K562 (cell line): ENCODE data around the gene ZDHHC8. TPM values are rescaled to one million over a fixed set of nuclear protein-coding genes. Genes with fewer than 3 reads are reported as not detected.

ENCODE experiments used
- ATAC-seq: fragments of 200-7000 bp; cut with Tn5 transposase; 3 replicates; pipeline ENCODE4 v1.9.1; 2020; ENCODE audit warnings: moderate library complexity
- BruUV-seq: library from RNA; stranded (reverse); fragments of 400-500 nt; replicated peaks from 2 replicates; lab custom pipeline; 2021; lab: Mats Ljungman, UMichigan
- CTCF ChIA-PET: fragments of 300-600 bp; formaldehyde crosslinking; extraction: SDS; loops from one replicate; lab custom pipeline; 2021; ENCODE audit warnings: low intra/inter-chr PET ratio; lab: Yijun Ruan, JAX
- POLR2A ChIA-PET: fragments of 300-600, 350-650 bp; sonication (Branson Sonifier 250); formaldehyde crosslinking; extraction: SDS; loops from one replicate; lab custom pipeline; 2021; ENCODE audit warnings: antibody characterized with exemption, inconsistent platforms; lab: Yijun Ruan, JAX
- DNase-seq, 4 experiments: peaks; one replicate each; pipeline versions ENCODE4 v3.0.0 to v3.0.0-alpha.2; 2011 to 2018; ENCODE audit warnings: low spot score in 3 of 4, mixed read lengths in 3 of 4; ENCODE audit errors: extremely low read depth in 1 of 4
- FAIRE-seq: peaks from 2 replicates; lab custom pipeline; 2011; peaks lifted over from hg19 to GRCh38; lab: Jason Lieb, UNC
- H2AFZ ChIP-seq: 2 replicates; pipeline ENCODE4 v1.6.0; 2011; ENCODE audit warnings: low read depth, low read length, control low read depth, inconsistent platforms
- H3K27ac ChIP-seq: fragments of 200-600 bp; 3 replicates; pipeline ENCODE4 v1.8.0; 2011; ENCODE audit warnings: low read depth, mild to moderate bottlenecking, control low read depth, inconsistent platforms, low read length, moderate library complexity, mixed read lengths; ENCODE audit errors: extremely low read depth
- H3K27me3 ChIP-seq, 2 experiments: fragments of 300-600 bp in 1 of 2; 2 replicates in 1 of 2; 3 replicates in 1 of 2; pipeline versions ENCODE4 v1.6.0 to v1.8.0; 2011; ENCODE audit warnings: inconsistent platforms in 2 of 2, low read length in 2 of 2, mild to moderate bottlenecking in 1 of 2, mixed read lengths in 1 of 2, moderate library complexity in 1 of 2; ENCODE audit not compliant: control insufficient read depth in 2 of 2, insufficient read depth in 2 of 2
- H3K36me3 ChIP-seq: fragments of 300-600 bp; 3 replicates; pipeline ENCODE4 v1.8.0; 2011; ENCODE audit warnings: mild to moderate bottlenecking, low read length, inconsistent platforms; ENCODE audit not compliant: control insufficient read depth, insufficient read depth
- H3K4me1 ChIP-seq, 2 experiments: fragments of 200-600 bp in 1 of 2; replicated peaks in 1 of 2; 2 replicates in 1 of 2; 3 replicates in 1 of 2; pipeline versions ENCODE4 v1.5.1 to v1.8.0; 2011; ENCODE audit warnings: inconsistent platforms in 2 of 2, low read length in 2 of 2, mild to moderate bottlenecking in 1 of 2, mixed read lengths in 1 of 2, moderate library complexity in 1 of 2; ENCODE audit not compliant: control insufficient read depth in 2 of 2, insufficient read depth in 2 of 2
- H3K4me2 ChIP-seq: 2 replicates; pipeline ENCODE4 v1.6.1; 2011; ENCODE audit warnings: low read length, control low read depth, inconsistent platforms, mixed read lengths; ENCODE audit not compliant: insufficient read depth
- H3K4me3 ChIP-seq: fragments of 200-600 bp; sonication (generic), shearing (Covaris generic); 2 replicates; pipeline ENCODE4 v1.5.1; 2016; ENCODE audit warnings: control low read depth, inconsistent platforms
- H3K79me2 ChIP-seq: fragments of 200-600 bp; 3 replicates; pipeline ENCODE4 v1.8.0; 2011; ENCODE audit warnings: low read length, inconsistent platforms; ENCODE audit not compliant: control insufficient read depth, insufficient read depth
- H3K9ac ChIP-seq, 2 experiments: 2 replicates each; pipeline versions ENCODE4 v1.6.0 to v1.6.1; 2011; ENCODE audit warnings: low read depth in 2 of 2, low read length in 2 of 2, control low read depth in 1 of 2, inconsistent platforms in 1 of 2, mild to moderate bottlenecking in 1 of 2, mixed read lengths in 1 of 2; ENCODE audit not compliant: insufficient read depth in 1 of 2
- H3K9me1 ChIP-seq: one replicate; pipeline ENCODE4 v1.6.0; 2011; ENCODE audit warnings: inconsistent platforms, mild to moderate bottlenecking, low read length, moderate library complexity; ENCODE audit not compliant: control insufficient read depth, insufficient read depth
- H3K9me3 ChIP-seq: replicated peaks from 2 replicates; pipeline ENCODE4 v1.5.1; 2011; ENCODE audit warnings: low read depth, low read length, inconsistent platforms; ENCODE audit not compliant: control insufficient read depth, insufficient read depth
- H4K20me1 ChIP-seq: replicated peaks from 2 replicates; pipeline ENCODE4 v1.6.1; 2011; ENCODE audit warnings: low read length, inconsistent platforms, mixed read lengths; ENCODE audit not compliant: control insufficient read depth, insufficient read depth
- BRD9 ChIP-seq: fragments of 450-650 bp; IDR thresholded peaks from 2 replicates; pipeline ENCODE4 v1.6.1; 2018; ENCODE audit warnings: low read depth; ENCODE audit not compliant: partially characterized antibody
- CC2D1A ChIP-seq: fragments of 450-650 bp; IDR thresholded peaks from 2 replicates; pipeline ENCODE4 v1.6.1; 2017; ENCODE audit warnings: mild to moderate bottlenecking
- HMG20A ChIP-seq: fragments of 450-650 bp; formaldehyde crosslinking; conservative IDR thresholded peaks from 2 replicates; pipeline ENCODE4 v1.4.0; 2020; ENCODE audit warnings: mild to moderate bottlenecking, mixed read lengths
- HMGN3 ChIP-seq: IDR thresholded peaks from 2 replicates; pipeline ENCODE4 v1.6.1; 2011; ENCODE audit warnings: borderline replicate concordance, low read depth, mild to moderate bottlenecking, mixed read lengths, low read length; ENCODE audit not compliant: insufficient read length; ENCODE audit errors: extremely low read depth
- PCBP1 ChIP-seq: fragments of 200-400 bp; formaldehyde crosslinking; IDR thresholded peaks from 2 replicates; pipeline ENCODE4 v1.6.1; 2018; ENCODE audit warnings: mild to moderate bottlenecking, low read depth, low read length; ENCODE audit not compliant: poor library complexity, severe bottlenecking
- RB1 ChIP-seq: fragments of 450-650 bp; IDR thresholded peaks from 2 replicates; pipeline ENCODE4 v1.6.1; 2017; ENCODE audit warnings: low read depth, mild to moderate bottlenecking
- SRSF3 ChIP-seq: fragments of 200-400 bp; formaldehyde crosslinking; IDR thresholded peaks from 2 replicates; pipeline ENCODE4 v1.6.1; 2016; ENCODE audit warnings: mild to moderate bottlenecking, low read length, moderate library complexity; ENCODE audit not compliant: insufficient read depth
- SRSF7 ChIP-seq: fragments of 200-400 bp; formaldehyde crosslinking; optimal IDR thresholded peaks from 2 replicates; pipeline ENCODE3; 2017; ENCODE audit warnings: mild to moderate bottlenecking, low read depth, low read length
- THAP7 ChIP-seq: fragments of 250-450 bp; sonication (Bioruptor Pico); IDR thresholded peaks from 2 replicates; pipeline ENCODE4 v1.5.0; 2021
- TRIM24 ChIP-seq, 2 experiments: fragments of 450-650 bp; IDR thresholded peaks; 2 replicates each; pipeline ENCODE4 v1.6.1; 2016
- U2AF1 ChIP-seq: fragments of 200-400 bp; formaldehyde crosslinking; optimal IDR thresholded peaks from 2 replicates; pipeline ENCODE3; 2017; ENCODE audit warnings: mild to moderate bottlenecking, low read depth, low read length, moderate library complexity
- USF1 ChIP-seq: sonication (generic); formaldehyde crosslinking; IDR thresholded peaks from 2 replicates; pipeline ENCODE4 v1.9.0; 2022; ENCODE audit warnings: mild to moderate bottlenecking, missing genetic modification reagents
- ZNF12 ChIP-seq: sonication (generic); formaldehyde crosslinking; IDR thresholded peaks from 2 replicates; pipeline ENCODE4 v1.4.0; 2020; ENCODE audit warnings: mild to moderate bottlenecking, missing genetic modification reagents
- WGBS: fragments of 100-300 bp; shearing (Covaris generic); methylation state at CpG from one replicate; pipeline ENCODE4 v1.1.6; 2016; ENCODE audit warnings: low coverage, mixed read lengths; ENCODE audit not compliant: insufficient coverage; ENCODE audit errors: missing lambda C conversion rate; 5-methylcytosine and 5-hydroxymethylcytosine counted together
- in situ Hi-C: fragments of 300-500 bp; cut with MboI; formaldehyde crosslinking; loops from 4 replicates; pipeline ENCODE4 v1.15.0; 2018; ENCODE audit warnings: inconsistent platforms, mixed read lengths
- intact Hi-C: fragments of 100-400 bp; cut with micrococcal nuclease; formaldehyde crosslinking; loops from 2 replicates; pipeline ENCODE4 v1.14.2; 2022
- polyA plus RNA-seq, 8 experiments: library from polyadenylated mRNA; depleted of rRNA in 4 of 8; stranded (reverse) in 5 of 8; unstranded in 3 of 8; fragments of >200 nt; fragmentation: Nextera tagmentation in 2 of 8; fragmentation: Illumina TruSeq in 1 of 8; extraction: Ambion mirVana in 2 of 8; extraction: Trizol in 1 of 8; gene quantifications; 2 replicates each; pipeline versions ENCODE4 v1.2.1 to v1.2.3, GENCODE V29; 2011 to 2014; ENCODE audit warnings: inconsistent platforms in 1 of 8, missing spikeins in 1 of 8
- total RNA-seq, 7 experiments: library from RNA; depleted of rRNA in 6 of 7; stranded (reverse); fragments of >200 nt in 6 of 7; fragmentation: Illumina TruSeq in 2 of 7; extraction: Trizol in 2 of 7; gene quantifications; 2 replicates each; pipeline versions ENCODE4 v1.2.1 to v1.2.3, GENCODE V29; 2011 to 2021; ENCODE audit warnings: low replicate concordance in 1 of 7
- TF ChIP-seq, protein P1 (sequence below): sonication (generic); formaldehyde crosslinking; IDR thresholded peaks from 2 replicates; pipeline ENCODE4 v1.8.0; 2022; ENCODE audit warnings: mild to moderate bottlenecking, missing genetic modification reagents
- TF ChIP-seq, protein P2 (sequence below): fragments of 450-650 bp; formaldehyde crosslinking; IDR thresholded peaks from 2 replicates; pipeline ENCODE4 v1.4.0; 2022; ENCODE audit warnings: missing genetic modification characterization

The ZDHHC8 gene
- total and polyA plus RNA-seq, 9 of the 15 experiments (the other 6 are each of a cell fraction or from before 2014, with no cell fraction given) = 0.04 to 109 (median 16.4) TPM

GRCh38 chr22:20159076-20159475 lies 27.5 kb downstream of the ZDHHC8 start:
- CTCF ChIA-PET = interaction anchor here (0.6 to 5.5 kb wide), 2 partner anchors 125 to 296 kb away, joined by 3 to 126 read pairs; no protein-coding TSS in a partner anchor
- WGBS = 2% methylated on average over 9 of the region's 9 CpGs
- Histone ChIP-seq H3K4me1 (peaks cover 0 to 53% of the 10 kb centered on the region in 2 experiments; a peak in 2 of 5 replicates), H2AFZ (no peak overlapping the region), H4K20me1 (peaks cover 28% of the 10 kb centered on the region), H3K27ac (no peak overlapping the region), H3K27me3 (peaks cover 18 to 54% of the 10 kb centered on the region in 2 experiments; a peak in 4 of 5 replicates), H3K9me3 (peaks cover 6% of the 10 kb centered on the region), H3K4me2 (no peak overlapping the region), H3K9ac (peak overlapping the region in 1 of 2 experiments; percentile 39; a peak in 2 of 4 replicates), H3K79me2 (no peaks in the 10 kb centered on the region), H3K36me3 (no peaks in the 10 kb centered on the region), H3K4me3 (no peak overlapping the region), H3K9me1 (no peaks in the 10 kb centered on the region)
- no TSS peak for BruUV-seq
- POLR2A ChIA-PET = interaction anchor here (0.7 to 1.3 kb wide), 2 partner anchors 125 to 276 kb away, joined by 3 to 5 read pairs; no protein-coding TSS in a partner anchor
- in situ Hi-C loops (loop anchor here (5.0 to 25.0 kb wide), 3 partner anchors 133 to 528 kb away; no protein-coding TSS in a partner anchor), intact Hi-C loops (loop anchor here (5.0 to 10.0 kb wide), 2 partner anchors 33 to 256 kb away; no protein-coding TSS in a partner anchor)
- DNase-seq (peak in 2 of 4 experiments; percentile 70 to 73), ATAC-seq (0 out of 3 replicates have a peak, but pooled peaks have one; percentile 5), FAIRE-seq (no peak)
- TF ChIP-seq PCBP1 (peak; percentile 22), BRD9 (no peak), SRSF3 (no peak), TRIM24 (IDR thresholded peaks at IDR 0.05) (no peak), U2AF1 (no peak), CC2D1A (no peak), HMGN3 (no peak), USF1 (peak; percentile 34; the same call in 1 of the 2 replicates), SRSF7 (no peak), ZNF12 (CRISPR knock-in tag) (no peak), THAP7 (CRISPR knock-in tag) (no peak), RB1 (no peak), HMG20A (CRISPR knock-in tag) (no peak)
- TF ChIP-seq, protein P1, sequence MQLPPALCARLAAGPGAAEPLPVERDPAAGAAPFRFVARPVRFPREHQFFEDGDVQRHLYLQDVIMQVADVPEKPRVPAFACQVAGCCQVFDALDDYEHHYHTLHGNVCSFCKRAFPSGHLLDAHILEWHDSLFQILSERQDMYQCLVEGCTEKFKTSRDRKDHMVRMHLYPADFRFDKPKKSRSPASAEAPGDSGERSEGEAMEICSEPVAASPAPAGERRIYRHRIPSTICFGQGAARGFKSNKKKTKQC (CRISPR knock-in tag) = peak; percentile 58; the same call in 1 of the 2 replicates
- TF ChIP-seq, protein P2, sequence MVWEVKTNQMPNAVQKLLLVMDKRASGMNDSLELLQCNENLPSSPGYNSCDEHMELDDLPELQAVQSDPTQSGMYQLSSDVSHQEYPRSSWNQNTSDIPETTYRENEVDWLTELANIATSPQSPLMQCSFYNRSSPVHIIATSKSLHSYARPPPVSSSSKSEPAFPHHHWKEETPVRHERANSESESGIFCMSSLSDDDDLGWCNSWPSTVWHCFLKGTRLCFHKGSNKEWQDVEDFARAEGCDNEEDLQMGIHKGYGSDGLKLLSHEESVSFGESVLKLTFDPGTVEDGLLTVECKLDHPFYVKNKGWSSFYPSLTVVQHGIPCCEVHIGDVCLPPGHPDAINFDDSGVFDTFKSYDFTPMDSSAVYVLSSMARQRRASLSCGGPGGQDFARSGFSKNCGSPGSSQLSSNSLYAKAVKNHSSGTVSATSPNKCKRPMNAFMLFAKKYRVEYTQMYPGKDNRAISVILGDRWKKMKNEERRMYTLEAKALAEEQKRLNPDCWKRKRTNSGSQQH (CRISPR knock-in tag) = no peak
